HepG2 (cell line): ENCODE results near the gene BRIP1.

Experiments
- CTCF ChIP-seq: sonication (generic); formaldehyde crosslinking; IDR thresholded peaks from 2 replicates; pipeline ENCODE4 v1.5.0; 2020; ENCODE audit warnings: mild to moderate bottlenecking, missing genetic modification reagents, moderate library complexity
- FOXJ3 ChIP-seq: sonication (generic); formaldehyde crosslinking; IDR thresholded peaks from 2 replicates; pipeline ENCODE4 v1.4.0; 2020; ENCODE audit warnings: missing genetic modification reagents, mild to moderate bottlenecking, borderline replicate concordance
- SKIL ChIP-seq: sonication (generic); formaldehyde crosslinking; IDR thresholded peaks from 2 replicates; pipeline ENCODE4 v1.8.0; 2022; ENCODE audit warnings: missing genetic modification reagents, mild to moderate bottlenecking, moderate library complexity, borderline replicate concordance
- TCF12 ChIP-seq, 2 experiments: fragments of 450-650 bp in 1 of 2; sonication (generic) in 1 of 2; formaldehyde crosslinking in 1 of 2; IDR thresholded peaks; 2 replicates each; pipeline versions ENCODE4 v1.6.1 to v1.8.0; 2017 to 2022; ENCODE audit warnings: antibody characterized with exemption in 1 of 2, mild to moderate bottlenecking in 1 of 2, missing genetic modification reagents in 1 of 2, moderate library complexity in 1 of 2

GRCh38 chr17:61735807-61736206, 127.5 kb downstream of the BRIP1 start:
- no peak for TF ChIP-seq SKIL
- no peak for TF ChIP-seq FOXJ3 (CRISPR knock-in tag)
- no peak for TF ChIP-seq CTCF (CRISPR knock-in tag)
- no peak for TF ChIP-seq TCF12 (IDR thresholded peaks at IDR 0.05)
- no peak for TF ChIP-seq TCF12 (CRISPR knock-in tag; IDR thresholded peaks at IDR 0.05)
